Amniotic epithelial cell (primary cell): Measurements from ENCODE around the gene BACE2.
A peak's percentile ranks its signal among the peaks of the same experiment; 100 is the strongest.
"Not testable (repeated sequence)": the region's sequence is repeated elsewhere in the genome, so short reads cannot be mapped to it uniquely, and the experiment has no call there.

ENCODE experiments used
- DNase-seq: peaks from one replicate; pipeline ENCODE4 v3.0.0-alpha.2; 2010; ENCODE audit warnings: low read depth

The BACE2 gene

GRCh38 chr21:41185802-41186201 is 17.8 kb downstream of the BACE2 start:
- DNase-seq = no peak

- DNase-seq = no peak
Observed at GRCh38 chr21:41186755-41187536, 19.0 kb downstream of the BACE2 start.

GRCh38 chr21:41187537-41188025 is 19.6 kb downstream of the BACE2 start:
- no peak for DNase-seq

GRCh38 chr21:41188486-41189149 is 20.7 kb downstream of the BACE2 start:
- peak; percentile 6 for DNase-seq

- no peak for DNase-seq
Observed at GRCh38 chr21:41189150-41189745, 21.3 kb downstream of the BACE2 start.

GRCh38 chr21:41192552-41192951 is 24.6 kb downstream of the BACE2 start:
- not testable (repeated sequence) for DNase-seq

- no peak for DNase-seq
Observed at GRCh38 chr21:41195311-41195710, 27.4 kb downstream of the BACE2 start.

- no peak for DNase-seq
Observed at GRCh38 chr21:41196993-41197392, 29.0 kb downstream of the BACE2 start.

GRCh38 chr21:41197582-41197981 is 29.6 kb downstream of the BACE2 start:
- no peak for DNase-seq

- not testable (repeated sequence) for DNase-seq
Observed at GRCh38 chr21:41198647-41199046, 30.7 kb downstream of the BACE2 start.

- DNase-seq = no peak
Observed at GRCh38 chr21:41199123-41199522, 31.2 kb downstream of the BACE2 start.

- DNase-seq = no peak
Observed at GRCh38 chr21:41199588-41199987, 31.6 kb downstream of the BACE2 start.

GRCh38 chr21:41201385-41201784 is 33.4 kb downstream of the BACE2 start:
- DNase-seq = no peak

GRCh38 chr21:41204736-41205135 is 36.8 kb downstream of the BACE2 start:
- DNase-seq = no peak

- peak; percentile 3 for DNase-seq
Observed at GRCh38 chr21:41207401-41208375, 39.7 kb downstream of the BACE2 start.

- no peak for DNase-seq
Observed at GRCh38 chr21:41208376-41208763, 40.4 kb downstream of the BACE2 start.

- no peak for DNase-seq
Observed at GRCh38 chr21:41209016-41209619, 41.2 kb downstream of the BACE2 start.

- DNase-seq = no peak
Observed at GRCh38 chr21:41210426-41211059, 42.6 kb downstream of the BACE2 start.

GRCh38 chr21:41211060-41211805 is 43.3 kb downstream of the BACE2 start:
- no peak for DNase-seq

- DNase-seq = no peak
Observed at GRCh38 chr21:41213021-41213420, 45.1 kb downstream of the BACE2 start.
